Measurements from ENCODE around the gene MBTD1. TPM values are rescaled to one million over a fixed set of nuclear protein-coding genes. Genes with fewer than 3 reads are reported as not detected.
A peak's percentile ranks its signal among the peaks of the same experiment; 100 is the strongest.

The MBTD1 gene
- polyA plus RNA-seq, 1 of the 3 experiments (the other 2 are of a cell fraction) = 4.6 TPM

DNA sequence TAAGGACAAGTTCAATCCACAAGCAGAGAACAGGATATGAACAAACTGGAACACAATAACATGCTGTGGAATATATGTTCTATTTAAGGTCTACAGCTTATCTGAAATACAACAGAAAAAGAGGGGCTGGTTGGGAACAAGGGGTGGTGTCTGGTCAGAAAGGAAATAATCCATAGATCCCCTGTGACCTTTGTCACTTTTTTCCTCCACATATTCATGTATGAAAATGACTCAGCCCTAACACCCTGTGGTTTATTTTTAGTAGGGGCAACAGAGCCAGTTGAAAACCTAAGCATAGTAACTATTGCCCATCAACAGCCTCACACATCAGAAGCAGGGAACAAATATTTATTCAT, 126.9 kb downstream of the MBTD1 start:
- H4K20me1 ChIP-seq (ENCODE audit: insufficient read depth) = no peaks in the 10 kb centered on the region
- H3K9ac ChIP-seq = no peak overlapping the region
- no peaks in the 10 kb centered on the region for H3K36me3 ChIP-seq (replicated peaks in 1 of 2; ENCODE audit: control insufficient read depth in 1 of 2, insufficient read depth in 2 of 2, low read length in 1 of 2)
- TF ChIP-seq TEAD4 (IDR thresholded peaks at IDR 0.05; ENCODE audit: borderline replicate concordance, insufficient read depth) (no peak), FOSL2 (IDR thresholded peaks at IDR 0.05; ENCODE audit: borderline replicate concordance, low read depth) (no peak), JUND (IDR thresholded peaks at IDR 0.05) (no peak), POLR2AphosphoS5 (IDR thresholded peaks at IDR 0.05; ENCODE audit: low read depth, low read length) (no peak), YY1 (IDR thresholded peaks at IDR 0.05; ENCODE audit: low read depth) (no peak), ELF1 (IDR thresholded peaks at IDR 0.05) (no peak), FOXJ3 (CRISPR knock-in tag; IDR thresholded peaks at IDR 0.05) (no peak), NRF1 (IDR thresholded peaks at IDR 0.05; ENCODE audit: low read depth, low read length) (no peak), MXI1 (IDR thresholded peaks at IDR 0.05; ENCODE audit: low read depth, low read length) (no peak), RFX5 (IDR thresholded peaks at IDR 0.05; ENCODE audit: low read length) (no peak), FOXM1 (IDR thresholded peaks at IDR 0.05; ENCODE audit: low read depth) (no peak), RXRA (IDR thresholded peaks at IDR 0.05; ENCODE audit: borderline replicate concordance, low read depth) (no peak)
- TF ChIP-seq, protein P1, sequence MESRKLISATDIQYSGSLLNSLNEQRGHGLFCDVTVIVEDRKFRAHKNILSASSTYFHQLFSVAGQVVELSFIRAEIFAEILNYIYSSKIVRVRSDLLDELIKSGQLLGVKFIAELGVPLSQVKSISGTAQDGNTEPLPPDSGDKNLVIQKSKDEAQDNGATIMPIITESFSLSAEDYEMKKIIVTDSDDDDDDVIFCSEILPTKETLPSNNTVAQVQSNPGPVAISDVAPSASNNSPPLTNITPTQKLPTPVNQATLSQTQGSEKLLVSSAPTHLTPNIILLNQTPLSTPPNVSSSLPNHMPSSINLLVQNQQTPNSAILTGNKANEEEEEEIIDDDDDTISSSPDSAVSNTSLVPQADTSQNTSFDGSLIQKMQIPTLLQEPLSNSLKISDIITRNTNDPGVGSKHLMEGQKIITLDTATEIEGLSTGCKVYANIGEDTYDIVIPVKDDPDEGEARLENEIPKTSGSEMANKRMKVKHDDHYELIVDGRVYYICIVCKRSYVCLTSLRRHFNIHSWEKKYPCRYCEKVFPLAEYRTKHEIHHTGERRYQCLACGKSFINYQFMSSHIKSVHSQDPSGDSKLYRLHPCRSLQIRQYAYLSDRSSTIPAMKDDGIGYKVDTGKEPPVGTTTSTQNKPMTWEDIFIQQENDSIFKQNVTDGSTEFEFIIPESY (IDR thresholded peaks at IDR 0.05; ENCODE audit: borderline replicate concordance, low read depth) = no peak
- TF ChIP-seq, protein P2, sequence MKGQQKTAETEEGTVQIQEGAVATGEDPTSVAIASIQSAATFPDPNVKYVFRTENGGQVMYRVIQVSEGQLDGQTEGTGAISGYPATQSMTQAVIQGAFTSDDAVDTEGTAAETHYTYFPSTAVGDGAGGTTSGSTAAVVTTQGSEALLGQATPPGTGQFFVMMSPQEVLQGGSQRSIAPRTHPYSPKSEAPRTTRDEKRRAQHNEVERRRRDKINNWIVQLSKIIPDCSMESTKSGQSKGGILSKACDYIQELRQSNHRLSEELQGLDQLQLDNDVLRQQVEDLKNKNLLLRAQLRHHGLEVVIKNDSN (IDR thresholded peaks at IDR 0.05; ENCODE audit: borderline replicate concordance, low read depth) = no peak
- TF ChIP-seq, protein P3, sequence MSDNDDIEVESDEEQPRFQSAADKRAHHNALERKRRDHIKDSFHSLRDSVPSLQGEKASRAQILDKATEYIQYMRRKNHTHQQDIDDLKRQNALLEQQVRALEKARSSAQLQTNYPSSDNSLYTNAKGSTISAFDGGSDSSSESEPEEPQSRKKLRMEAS (IDR thresholded peaks at IDR 0.05; ENCODE audit: low read depth) = no peak
- TF ChIP-seq, protein P4, sequence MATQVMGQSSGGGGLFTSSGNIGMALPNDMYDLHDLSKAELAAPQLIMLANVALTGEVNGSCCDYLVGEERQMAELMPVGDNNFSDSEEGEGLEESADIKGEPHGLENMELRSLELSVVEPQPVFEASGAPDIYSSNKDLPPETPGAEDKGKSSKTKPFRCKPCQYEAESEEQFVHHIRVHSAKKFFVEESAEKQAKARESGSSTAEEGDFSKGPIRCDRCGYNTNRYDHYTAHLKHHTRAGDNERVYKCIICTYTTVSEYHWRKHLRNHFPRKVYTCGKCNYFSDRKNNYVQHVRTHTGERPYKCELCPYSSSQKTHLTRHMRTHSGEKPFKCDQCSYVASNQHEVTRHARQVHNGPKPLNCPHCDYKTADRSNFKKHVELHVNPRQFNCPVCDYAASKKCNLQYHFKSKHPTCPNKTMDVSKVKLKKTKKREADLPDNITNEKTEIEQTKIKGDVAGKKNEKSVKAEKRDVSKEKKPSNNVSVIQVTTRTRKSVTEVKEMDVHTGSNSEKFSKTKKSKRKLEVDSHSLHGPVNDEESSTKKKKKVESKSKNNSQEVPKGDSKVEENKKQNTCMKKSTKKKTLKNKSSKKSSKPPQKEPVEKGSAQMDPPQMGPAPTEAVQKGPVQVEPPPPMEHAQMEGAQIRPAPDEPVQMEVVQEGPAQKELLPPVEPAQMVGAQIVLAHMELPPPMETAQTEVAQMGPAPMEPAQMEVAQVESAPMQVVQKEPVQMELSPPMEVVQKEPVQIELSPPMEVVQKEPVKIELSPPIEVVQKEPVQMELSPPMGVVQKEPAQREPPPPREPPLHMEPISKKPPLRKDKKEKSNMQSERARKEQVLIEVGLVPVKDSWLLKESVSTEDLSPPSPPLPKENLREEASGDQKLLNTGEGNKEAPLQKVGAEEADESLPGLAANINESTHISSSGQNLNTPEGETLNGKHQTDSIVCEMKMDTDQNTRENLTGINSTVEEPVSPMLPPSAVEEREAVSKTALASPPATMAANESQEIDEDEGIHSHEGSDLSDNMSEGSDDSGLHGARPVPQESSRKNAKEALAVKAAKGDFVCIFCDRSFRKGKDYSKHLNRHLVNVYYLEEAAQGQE (IDR thresholded peaks at IDR 0.05; ENCODE audit: low read depth, low read length) = no peak
- H3K4me2 ChIP-seq = no peak overlapping the region
- no peak overlapping the region for H3K27ac ChIP-seq (ENCODE audit: low read depth in 2 of 2, low read length in 1 of 2)
- no peaks in the 10 kb centered on the region for H3K9me2 ChIP-seq
- CTCF ChIA-PET = interaction anchor here (1.6 to 1.9 kb wide), 2 partner anchors 12 to 132 kb away, joined by 4 read pairs; no protein-coding TSS in a partner anchor
- no peaks in the 10 kb centered on the region for H3K27me3 ChIP-seq (ENCODE audit: insufficient read depth)
- no peaks in the 10 kb centered on the region for H3K79me2 ChIP-seq (ENCODE audit: insufficient read depth)
- H2AFZ ChIP-seq (ENCODE audit: low read depth) = peak overlapping the region; percentile 18
- POLR2A ChIA-PET = no interaction called here
- no peaks in the 10 kb centered on the region for H3F3A ChIP-seq (replicated peaks; ENCODE audit: insufficient read depth)
- no peak overlapping the region for H3K4me3 ChIP-seq (ENCODE audit: low read depth in 2 of 2, low read length in 1 of 2)
- H3K9me3 ChIP-seq = no peaks in the 10 kb centered on the region
- H3K4me1 ChIP-seq (ENCODE audit: control insufficient read depth in 1 of 2, insufficient read depth in 2 of 2, low read depth in 1 of 2, low read length in 1 of 2) = no peaks in the 10 kb centered on the region
- no peak for DNase-seq

Data from SK-N-SH (cell line).